Epidermal melanocyte (primary cell): ENCODE data around the gene RHBDD1.

Experiments used
- DNase-seq: peaks from one replicate; pipeline ENCODE4 v3.0.0; 2011; ENCODE audit warnings: low spot score; ENCODE audit not compliant: insufficient read length

The RHBDD1 gene

GRCh38 chr2:226981791-226982326 lies 146.0 kb downstream of the RHBDD1 start:
- DNase-seq = no peak

- DNase-seq = no peak
Observed at GRCh38 chr2:226983895-226984749, 148.3 kb downstream of the RHBDD1 start.

- DNase-seq = peak; percentile 72
Observed at GRCh38 chr2:226984750-226985582, 149.1 kb downstream of the RHBDD1 start.

GRCh38 chr2:226985583-226985946 lies 149.7 kb downstream of the RHBDD1 start:
- no peak for DNase-seq

GRCh38 chr2:226991663-226992062 lies 155.8 kb downstream of the RHBDD1 start:
- DNase-seq = no peak

GRCh38 chr2:226993171-226993570 lies 157.3 kb downstream of the RHBDD1 start:
- no peak for DNase-seq

- no peak for DNase-seq
Observed at GRCh38 chr2:226994775-226995174, 158.9 kb downstream of the RHBDD1 start.

- DNase-seq = no peak
Observed at GRCh38 chr2:226995625-226996041, 159.8 kb downstream of the RHBDD1 start.

GRCh38 chr2:226999661-227000060 lies 163.8 kb downstream of the RHBDD1 start:
- DNase-seq = no peak

- no peak for DNase-seq
Observed at GRCh38 chr2:227000123-227000522, 164.3 kb downstream of the RHBDD1 start.

- DNase-seq = no peak
Observed at GRCh38 chr2:227004482-227004881, 168.6 kb downstream of the RHBDD1 start.

- no peak for DNase-seq
Observed at GRCh38 chr2:227006189-227006897, 170.5 kb downstream of the RHBDD1 start.

GRCh38 chr2:227007148-227007547 lies 171.3 kb downstream of the RHBDD1 start:
- no peak for DNase-seq

- no peak for DNase-seq
Observed at GRCh38 chr2:227007940-227008339, 172.1 kb downstream of the RHBDD1 start.

GRCh38 chr2:227010433-227010832 lies 174.6 kb downstream of the RHBDD1 start:
- DNase-seq = no peak

GRCh38 chr2:227013330-227013729 lies 177.5 kb downstream of the RHBDD1 start:
- DNase-seq = no peak

- no peak for DNase-seq
Observed at GRCh38 chr2:227013881-227014280, 178.0 kb downstream of the RHBDD1 start.

GRCh38 chr2:227016894-227017293 lies 181.0 kb downstream of the RHBDD1 start:
- DNase-seq = no peak

- no peak for DNase-seq
Observed at GRCh38 chr2:227020416-227020815, 184.6 kb downstream of the RHBDD1 start.

- no peak for DNase-seq
Observed at GRCh38 chr2:227022608-227023007, 186.8 kb downstream of the RHBDD1 start.

GRCh38 chr2:227025510-227025909 lies 189.7 kb downstream of the RHBDD1 start:
- no peak for DNase-seq
